GM11168 (cell line): Measurements from ENCODE around the gene SHROOM3.

Experiments used
- in situ Hi-C: fragments of 300-500 bp; cut with MboI; formaldehyde crosslinking; loops from one replicate; pipeline ENCODE4 v1.12.0; 2022; ENCODE audit warnings: low sequenced_read_pairs; ENCODE audit not compliant: unreplicated experiment

The SHROOM3 gene

GRCh38 chr4:76641351-76641750, 206.3 kb downstream of the SHROOM3 start:
- in situ Hi-C loops = no loop called here

- in situ Hi-C loops = no loop called here
Measured at GRCh38 chr4:76641758-76642157, 206.7 kb downstream of the SHROOM3 start.

DNA sequence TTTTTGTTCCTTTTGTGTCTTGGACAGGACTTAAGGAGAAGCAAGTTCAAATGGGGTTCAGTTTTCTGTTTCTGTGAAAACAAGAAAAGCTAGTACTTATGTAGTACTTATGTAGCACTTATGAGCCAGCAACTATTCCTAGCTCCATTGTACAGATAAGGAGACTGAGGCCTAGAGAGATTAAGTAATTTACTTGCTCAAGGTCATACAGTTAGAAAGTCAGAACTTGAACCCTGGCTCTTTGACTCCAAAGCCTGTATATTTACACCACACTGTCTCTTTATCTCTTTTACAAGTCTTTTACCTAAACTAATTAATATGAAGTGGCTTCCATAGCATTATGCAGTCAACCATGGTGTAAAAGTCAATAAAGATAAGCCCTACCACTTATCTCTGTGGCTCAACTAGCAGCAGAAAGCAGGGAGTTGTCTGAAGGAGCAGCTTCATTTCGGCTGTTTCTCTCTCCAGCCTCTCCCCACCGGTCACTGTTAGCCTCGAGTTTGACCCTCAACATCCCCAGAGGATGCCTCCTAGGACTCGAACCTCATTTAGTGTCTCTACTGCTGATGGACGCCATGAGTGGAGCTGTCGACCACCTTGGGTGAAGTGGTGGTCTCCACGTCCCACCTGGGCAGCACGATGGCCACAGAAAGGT, 209.9 kb downstream of the SHROOM3 start:
- in situ Hi-C loops = no loop called here

DNA sequence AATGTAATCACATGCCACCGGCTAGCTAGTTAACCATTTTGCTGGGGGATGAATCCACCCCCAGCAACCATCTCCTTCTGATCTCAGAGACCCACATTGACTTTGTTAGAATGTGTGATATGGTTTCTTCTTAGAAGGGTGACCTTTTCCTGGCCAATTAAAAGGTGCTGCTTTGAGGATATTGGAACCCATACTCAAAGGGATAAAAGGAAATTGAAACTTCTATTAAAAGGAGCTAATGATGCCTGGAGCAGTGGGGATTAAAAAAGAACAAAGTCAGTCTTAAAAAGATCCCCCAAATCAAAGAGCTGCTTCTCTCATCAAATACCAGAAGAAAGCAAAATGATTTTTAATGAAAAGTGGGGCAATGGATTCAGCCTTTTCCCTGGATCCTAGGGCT, 214.1 kb downstream of the SHROOM3 start:
- in situ Hi-C loops = no loop called here

DNA sequence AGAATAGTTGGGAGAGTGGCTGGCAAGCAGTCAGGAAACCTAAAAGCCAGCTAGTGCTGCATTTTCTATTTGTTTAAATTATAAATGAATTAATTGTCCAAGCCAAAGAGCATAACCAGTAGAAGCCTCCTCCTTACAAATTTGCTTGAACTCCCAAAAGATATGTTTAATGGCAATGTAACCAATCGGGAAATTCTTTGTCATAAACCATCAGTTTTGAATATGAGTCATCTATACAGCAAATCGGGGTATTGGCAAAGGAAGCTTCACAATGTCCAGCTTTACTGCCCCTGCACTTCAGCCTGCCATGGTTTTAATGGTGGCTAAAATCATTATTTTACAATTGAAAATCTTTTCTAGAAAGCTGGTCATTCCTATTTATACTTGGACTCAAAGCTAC, 216.6 kb downstream of the SHROOM3 start:
- in situ Hi-C loops = no loop called here

DNA sequence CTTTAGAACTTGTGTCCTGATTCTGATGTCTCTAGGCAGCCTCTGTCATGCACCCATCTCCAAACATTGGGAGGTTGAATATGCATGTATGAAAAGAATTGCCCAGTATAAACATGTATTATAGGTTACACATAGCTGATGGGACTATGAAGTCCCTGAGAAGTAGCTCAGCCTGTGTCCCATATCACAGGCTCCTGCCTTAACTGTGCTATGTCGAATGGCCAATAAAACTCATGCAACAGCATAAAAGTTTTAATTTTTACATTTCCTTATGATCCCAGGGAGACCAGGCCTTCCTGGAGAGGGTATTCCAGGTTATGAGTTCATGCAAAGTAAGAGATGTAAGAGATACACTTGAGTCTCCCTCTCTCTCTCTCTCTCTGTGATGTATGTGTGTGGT, 217.4 kb downstream of the SHROOM3 start:
- in situ Hi-C loops = no loop called here

DNA sequence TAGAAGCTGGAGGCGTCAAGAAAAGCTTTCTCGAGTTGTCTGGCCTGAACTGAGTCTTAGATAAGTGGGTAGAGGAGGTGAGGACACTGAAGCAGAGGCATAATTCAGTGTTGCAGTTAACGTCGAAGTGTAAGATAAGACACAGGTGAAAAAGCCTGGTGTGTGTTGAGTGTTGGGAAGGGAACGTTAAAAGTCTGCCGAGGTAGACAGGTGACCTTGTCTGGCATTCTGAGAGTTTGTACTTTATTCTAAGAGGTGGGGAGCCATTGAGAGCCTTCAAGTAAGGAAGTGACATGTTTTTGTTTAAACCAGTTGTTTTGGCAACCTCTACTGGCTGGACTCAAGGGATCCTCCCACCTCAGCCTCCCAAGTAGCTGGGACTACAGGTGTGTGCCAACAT, 219.1 kb downstream of the SHROOM3 start:
- in situ Hi-C loops = no loop called here

DNA sequence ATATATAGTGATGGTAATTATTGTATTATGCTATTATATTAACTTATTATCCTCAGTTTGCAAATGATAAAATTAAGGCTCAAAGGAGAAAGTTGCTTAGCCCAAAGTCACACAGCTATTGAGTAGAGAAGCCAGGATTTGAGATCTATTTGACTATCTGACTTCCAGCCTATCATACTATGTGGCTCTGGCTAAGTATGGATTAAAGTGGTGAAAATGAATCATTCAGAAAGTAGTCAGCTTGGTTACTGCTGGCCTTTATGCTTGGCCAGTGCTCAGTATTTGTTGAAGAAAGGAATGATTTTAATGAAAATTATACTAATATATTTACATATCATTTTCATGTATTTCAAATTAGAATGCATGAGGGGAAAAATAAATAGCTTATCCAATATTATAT, 219.8 kb downstream of the SHROOM3 start:
- in situ Hi-C loops = no loop called here

DNA sequence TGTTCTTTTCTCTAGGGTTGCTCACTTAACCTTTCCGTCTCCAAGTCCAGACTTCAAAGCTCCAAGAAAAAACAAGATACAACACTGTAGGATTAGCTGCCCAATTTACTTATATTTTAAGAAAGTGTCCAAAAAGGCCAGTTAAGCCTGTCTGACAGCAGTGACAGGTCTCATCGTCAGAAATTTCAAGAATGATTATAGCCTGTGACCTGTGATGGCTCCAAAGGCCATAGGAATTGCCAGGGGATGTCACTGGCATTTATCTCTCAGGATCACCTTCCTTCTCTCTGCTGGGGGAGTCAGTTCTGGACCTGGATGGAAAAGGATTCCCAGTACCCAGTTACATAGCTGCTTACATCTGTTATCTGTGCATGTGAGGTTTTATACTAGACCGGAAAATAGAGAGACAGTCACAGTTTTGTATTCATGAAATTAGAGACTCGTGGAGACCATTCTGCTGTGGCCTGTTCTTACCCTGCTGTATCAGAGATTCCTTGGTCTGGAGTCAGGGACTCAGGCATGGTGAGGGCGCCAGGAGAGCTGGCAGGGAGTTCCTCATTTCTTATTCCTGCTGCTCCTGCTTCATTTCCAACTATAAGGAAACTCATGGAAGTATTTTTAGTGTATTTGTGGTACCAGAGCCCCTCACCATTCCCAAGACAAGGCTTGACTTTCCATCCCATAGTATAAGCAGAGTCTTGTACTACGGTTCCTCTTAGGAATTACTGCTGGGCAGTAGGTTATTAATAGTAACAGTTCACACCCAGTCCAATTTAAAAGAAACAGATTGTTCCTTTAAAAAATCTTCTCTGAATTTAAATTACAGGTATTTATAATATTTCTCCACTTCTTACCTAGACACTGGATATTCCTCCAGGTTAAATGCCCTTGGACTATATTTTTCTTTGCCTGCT, 220.8 kb downstream of the SHROOM3 start:
- in situ Hi-C loops = no loop called here

DNA sequence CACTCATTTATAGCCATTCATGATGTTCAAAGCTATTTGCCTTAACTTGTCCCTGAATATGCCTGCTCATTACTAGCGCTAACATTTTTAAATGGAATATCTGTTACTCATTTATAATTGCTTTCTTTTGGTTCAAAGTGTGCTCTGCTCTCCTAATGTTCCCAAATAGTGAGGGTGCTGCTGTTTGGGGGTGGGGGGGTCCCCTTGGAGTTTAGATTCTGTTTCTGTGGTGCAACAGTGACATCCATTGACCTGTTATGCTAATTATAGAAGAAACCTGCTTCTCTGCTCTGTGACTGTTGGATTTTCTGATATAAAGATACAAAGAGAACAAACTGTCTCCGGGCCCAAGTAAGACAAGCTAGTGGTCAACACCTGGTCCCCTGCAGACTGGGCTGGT, 222.4 kb downstream of the SHROOM3 start:
- in situ Hi-C loops = no loop called here

DNA sequence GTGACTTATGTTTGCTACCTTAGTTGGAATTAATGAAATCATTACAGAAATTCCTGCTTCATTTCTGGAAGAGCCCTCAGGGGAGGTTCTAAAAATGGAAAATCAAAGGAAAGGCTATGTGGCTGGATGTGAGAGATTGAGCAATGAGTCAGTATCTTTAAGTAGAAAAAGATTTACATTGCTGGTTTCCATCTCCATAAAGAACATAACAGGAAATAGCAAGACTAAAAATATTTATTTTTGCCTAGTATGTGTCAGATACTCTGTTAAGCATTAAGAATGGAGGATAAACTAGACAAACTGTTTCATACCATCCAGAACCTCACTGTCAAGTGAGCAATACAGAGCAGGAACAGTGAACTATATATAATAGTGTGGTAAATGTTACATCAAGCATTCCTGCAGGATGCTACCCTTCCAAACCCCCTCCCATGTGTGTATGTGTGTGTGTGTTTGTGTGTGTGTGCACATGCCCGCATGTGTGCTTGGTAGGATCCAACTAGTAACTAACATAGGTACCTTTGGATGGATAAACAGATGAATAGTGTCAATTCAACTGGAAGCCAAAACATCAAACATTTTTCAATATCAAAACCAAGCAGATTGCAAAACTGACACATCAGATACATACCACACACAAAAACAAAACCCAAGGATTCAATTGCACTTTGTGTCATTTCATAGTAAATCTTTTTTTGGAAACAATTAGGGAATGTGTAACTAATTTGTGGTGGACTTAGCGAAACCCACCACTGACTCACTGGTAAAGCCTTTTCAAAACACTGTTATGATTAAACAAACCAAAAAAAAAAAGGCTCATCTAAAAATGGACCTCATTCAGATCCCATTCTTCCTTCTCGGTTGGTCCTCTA, 223.4 kb downstream of the SHROOM3 start:
- in situ Hi-C loops = no loop called here

DNA sequence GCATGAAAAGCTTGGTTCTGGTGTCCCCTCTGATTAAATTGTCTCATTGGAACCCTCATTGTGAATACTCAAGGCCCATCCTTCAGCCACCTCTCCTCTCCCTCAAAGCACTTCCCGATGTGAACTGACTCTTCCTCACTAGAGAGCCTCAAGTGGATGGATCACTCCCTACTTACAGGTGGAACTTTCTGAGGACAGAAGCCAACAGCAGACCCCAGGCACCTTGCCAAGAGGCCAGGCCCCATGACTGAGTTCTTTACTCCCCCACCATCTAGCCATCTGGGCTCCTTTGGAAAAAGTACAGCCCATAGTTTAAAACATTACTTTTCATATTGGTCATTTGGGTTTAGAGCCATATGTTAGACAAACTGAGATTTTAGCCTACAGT, 224.1 kb downstream of the SHROOM3 start:
- in situ Hi-C loops = no loop called here

- in situ Hi-C loops = no loop called here
Measured at GRCh38 chr4:76663824-76664223, 228.8 kb downstream of the SHROOM3 start.

- in situ Hi-C loops = no loop called here
Measured at GRCh38 chr4:76665153-76665552, 230.1 kb downstream of the SHROOM3 start.

DNA sequence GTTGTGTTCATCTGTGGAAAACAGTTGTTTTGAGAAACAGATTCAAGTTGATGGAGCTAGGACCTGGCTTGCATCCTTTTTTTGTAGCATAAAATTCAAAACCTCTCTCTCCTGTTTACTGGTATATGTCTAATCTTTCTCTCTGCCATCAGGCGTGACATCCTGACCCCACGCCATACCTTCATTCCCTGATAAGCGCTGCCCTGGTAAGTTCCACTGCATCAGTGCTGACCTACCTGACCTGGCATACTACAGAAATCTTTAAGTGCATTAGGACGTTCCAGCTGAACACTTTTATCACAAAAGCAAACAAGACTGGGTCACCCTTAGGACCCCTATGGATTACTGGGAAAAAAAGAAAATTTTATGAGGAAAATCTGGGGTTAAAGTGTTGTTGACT, 230.7 kb downstream of the SHROOM3 start:
- in situ Hi-C loops = no loop called here

GRCh38 chr4:76666944-76667532, 232.0 kb downstream of the SHROOM3 start:
- in situ Hi-C loops = no loop called here

- in situ Hi-C loops = no loop called here
Measured at GRCh38 chr4:76670631-76671030, 235.6 kb downstream of the SHROOM3 start.

DNA sequence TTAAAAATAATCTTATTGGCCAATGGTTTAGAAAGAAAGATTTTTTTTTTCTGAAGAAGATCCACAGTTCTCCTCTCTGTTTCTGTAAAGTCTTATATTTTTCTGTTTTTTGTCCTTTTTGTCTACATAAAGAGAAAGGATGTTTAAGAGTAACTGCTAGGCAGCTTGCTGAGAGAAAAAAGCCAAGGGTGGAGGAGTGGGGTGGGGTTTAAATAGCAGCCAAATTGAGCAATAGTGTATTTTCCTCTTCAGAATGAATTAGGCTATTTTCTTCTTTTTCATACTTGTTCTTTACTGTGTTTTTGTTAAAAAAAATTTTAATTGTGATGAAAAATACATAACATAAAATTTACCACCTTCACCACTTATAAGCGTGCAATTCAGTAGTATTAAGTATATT, 238.3 kb downstream of the SHROOM3 start:
- in situ Hi-C loops = no loop called here

DNA sequence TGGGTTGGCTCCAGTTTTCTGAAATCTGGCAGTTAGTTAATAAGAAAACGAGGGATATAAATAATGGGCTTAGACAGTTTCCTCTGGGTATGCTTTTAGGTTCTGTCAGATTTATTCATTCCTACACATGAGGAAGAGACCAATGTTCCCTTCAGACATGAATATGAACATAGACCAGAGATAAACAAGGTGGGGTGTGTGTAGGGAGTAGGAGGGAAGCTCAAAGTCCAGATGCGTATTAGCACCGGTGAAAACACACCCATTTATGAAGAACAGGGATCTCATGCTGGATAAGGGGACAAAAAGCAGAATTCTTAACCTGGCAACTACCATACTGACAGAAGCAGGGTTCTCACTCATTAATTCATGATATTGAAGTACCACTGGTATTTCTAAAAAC, 240.0 kb downstream of the SHROOM3 start:
- in situ Hi-C loops = no loop called here

- in situ Hi-C loops = no loop called here
Measured at GRCh38 chr4:76677571-76678326, 242.7 kb downstream of the SHROOM3 start.
